Ovary (tissue), 10 donors: ENCODE results near the gene DBI. TPM values are rescaled to one million over a fixed set of nuclear protein-coding genes. Genes with fewer than 3 reads are reported as not detected.

ENCODE experiments used
- DNase-seq, 5 donors: peaks; one replicate each; pipeline ENCODE4 v3.0.0-alpha.2; 2019 to 2020
- H3K27ac ChIP-seq, 2 donors: fragments of 200-600 bp; one replicate each; pipeline versions ENCODE4 v1.5.1 to v1.8.0; 2019 to 2022
- H3K27me3 ChIP-seq: fragments of 200-600 bp; one replicate; pipeline ENCODE4 v1.8.0; 2022
- H3K36me3 ChIP-seq: fragments of 200-600 bp; sonication (generic); one replicate; pipeline ENCODE4 v1.5.1; 2019
- H3K4me1 ChIP-seq: one replicate; pipeline ENCODE4 v1.8.1; 2013; ENCODE audit warnings: mild to moderate bottlenecking, moderate library complexity; ENCODE audit not compliant: insufficient read depth
- H3K4me3 ChIP-seq: fragments of 200-600 bp; sonication (generic); one replicate; pipeline ENCODE4 v1.5.1; 2017
- H3K9me3 ChIP-seq, 2 donors: fragments of 200-600 bp in 1 of 2; sonication (generic) in 1 of 2; one replicate each; pipeline versions ENCODE4 v1.5.1 to v1.8.1; 2013 to 2019; ENCODE audit warnings: mild to moderate bottlenecking in 1 of 2, moderate library complexity in 1 of 2
- EP300 ChIP-seq: sonication (generic); formaldehyde crosslinking; IDR thresholded peaks from one replicate; pipeline ENCODE4 v1.6.1; 2017; ENCODE audit warnings: antibody characterized with exemption
- POLR2A ChIP-seq: fragments of 450-650 bp; IDR thresholded peaks from one replicate; pipeline ENCODE4 v1.6.1; 2017; ENCODE audit warnings: antibody characterized with exemption, mild to moderate bottlenecking, moderate library complexity
- WGBS, 3 donors: extraction: QIAGEN DNeasy Blood & Tissue Kit in 1 of 3; methylation state at CpG; one replicate each; pipeline versions ENCODE4 v1.1.5 to v1.1.7; 2013 to 2017; 5-methylcytosine and 5-hydroxymethylcytosine counted together
- intact Hi-C, 4 donors: fragments of 100-400 bp; cut with DNase I; formaldehyde crosslinking; loops; one replicate each; pipeline versions ENCODE4 v1.11.0 to v1.15.1; 2022 to 2023
- long read RNA-seq, 3 donors: library from polyadenylated mRNA in 2 of 3; unstranded in 2 of 3; transcript quantifications; one replicate each; pipeline ENCODE4 v2.0.0 and lab custom pipeline, GENCODE V29; 2021 to 2026
- polyA plus RNA-seq, 2 donors: library from polyadenylated mRNA; stranded (reverse); fragments of 200-250 nt in 1 of 2; fragments of 350-450 nt in 1 of 2; fragmentation: Illumina TruSeq in 1 of 2; extraction: RNeasy Lipid Tissue Mini Kit (QIAGEN cat#74804) in 1 of 2; gene quantifications; one replicate each; pipeline ENCODE4 v1.2.3, GENCODE V29; 2013 to 2014
- total RNA-seq, 7 donors: library from RNA; depleted of rRNA in 2 of 7; stranded (reverse); fragments of >200 nt in 2 of 7; fragmentation: NEBNext Ultra II Directional in 3 of 7; extraction: Animal tissue kit (Norgen Biotek cat#: 25700) in 3 of 7; gene quantifications; one replicate each; pipeline versions ENCODE4 v1.1.0 to v1.2.4, GENCODE V29; 2016 to 2023
- TF ChIP-seq, protein P1 (sequence below), 3 donors: fragments of 450-650 bp in 2 of 3; fragments of 200-600 bp in 1 of 3; IDR thresholded peaks; one replicate each; pipeline versions ENCODE4 v1.5.1 to v1.8.0; 2016 to 2022; ENCODE audit warnings: antibody characterized with exemption in 3 of 3, mild to moderate bottlenecking in 1 of 3
- donor health status: DM: no; HTN: no; CAD: no; lungs with moderate emphysema.
- donor health status: DM: no; HTN: no; CAD: no.
- donor health status: Bipolar disorder and iron deficiency.
- donor health status: DM: yes; HTN: yes; CAD: no.
- donor health status: DM: no; HTN: no; CAD: no.
- donor health status: DM: yes; HTN: yes; CAD: no.

Gene DBI
- total RNA-seq (10 to 100 TPM; 35.5 to 90.2 (median 49.7) TPM), polyA plus RNA-seq (100 to 1,000 TPM; 111 to 243 TPM)
- long read RNA-seq, donor 1, transcript DBI-202 (4 exons, 637 nt): major isoform, 11 of 12 reads
- long read RNA-seq, donor 1, partial matches to known transcripts: 0 of 12 reads
- long read RNA-seq, donor 1, other reads (novel, unspliced or antisense): 0 of 12 reads
- long read RNA-seq, donor 2, transcript DBI-202 (4 exons, 637 nt): major isoform, 56 of 57 reads
- long read RNA-seq, donor 2, partial matches to known transcripts: 0 of 57 reads
- long read RNA-seq, donor 2, other reads (novel, unspliced or antisense): 0 of 57 reads
- long read RNA-seq, donor 3, transcript DBI-202 (4 exons, 637 nt): major isoform, 41 of 43 reads
- long read RNA-seq, donor 3, partial matches to known transcripts: 0 of 43 reads
- long read RNA-seq, donor 3, other reads (novel, unspliced or antisense): 1 of 43 reads

- intact Hi-C loops: loop anchor here in 1 of 4 donors (10.0 kb wide), 1 partner anchor 648 kb away; the partner anchor contains the start of gene EPB41L5
- Histone ChIP-seq H3K36me3 (no peaks in the 10 kb centered on the region), H3K9me3 (no peaks in the 10 kb centered on the region), H3K27ac (peak within 1 kb of the TSS; percentile 36 to 73), H3K27me3 (no peaks in the 10 kb centered on the region), H3K4me1 (peaks cover 10% of the 10 kb centered on the region), H3K4me3 (peak within 1 kb of the TSS; percentile 76)
- WGBS, 3 donors: 0% methylated on average over 58 to 65 of the region's 65 CpGs
- peak; percentile 61 for TF ChIP-seq EP300
- TF ChIP-seq, protein P1, sequence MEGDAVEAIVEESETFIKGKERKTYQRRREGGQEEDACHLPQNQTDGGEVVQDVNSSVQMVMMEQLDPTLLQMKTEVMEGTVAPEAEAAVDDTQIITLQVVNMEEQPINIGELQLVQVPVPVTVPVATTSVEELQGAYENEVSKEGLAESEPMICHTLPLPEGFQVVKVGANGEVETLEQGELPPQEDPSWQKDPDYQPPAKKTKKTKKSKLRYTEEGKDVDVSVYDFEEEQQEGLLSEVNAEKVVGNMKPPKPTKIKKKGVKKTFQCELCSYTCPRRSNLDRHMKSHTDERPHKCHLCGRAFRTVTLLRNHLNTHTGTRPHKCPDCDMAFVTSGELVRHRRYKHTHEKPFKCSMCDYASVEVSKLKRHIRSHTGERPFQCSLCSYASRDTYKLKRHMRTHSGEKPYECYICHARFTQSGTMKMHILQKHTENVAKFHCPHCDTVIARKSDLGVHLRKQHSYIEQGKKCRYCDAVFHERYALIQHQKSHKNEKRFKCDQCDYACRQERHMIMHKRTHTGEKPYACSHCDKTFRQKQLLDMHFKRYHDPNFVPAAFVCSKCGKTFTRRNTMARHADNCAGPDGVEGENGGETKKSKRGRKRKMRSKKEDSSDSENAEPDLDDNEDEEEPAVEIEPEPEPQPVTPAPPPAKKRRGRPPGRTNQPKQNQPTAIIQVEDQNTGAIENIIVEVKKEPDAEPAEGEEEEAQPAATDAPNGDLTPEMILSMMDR (IDR thresholded peaks at IDR 0.05): no peak
- TF ChIP-seq POLR2A: peak; percentile 60
- peak; percentile 90 to 95 (median 94) for DNase-seq
Observed at GRCh38 chr2:119366649-119367471, at the start of gene DBI, which contains the start of gene C2orf76. Gene DBI (plus strand): TSS chr2:119366977. CDS start chr2:119367052, 75 bp downstream. Gene C2orf76 (minus strand): TSS chr2:119366834. CDS start chr2:119339959, 26,875 bp downstream.

DNA sequence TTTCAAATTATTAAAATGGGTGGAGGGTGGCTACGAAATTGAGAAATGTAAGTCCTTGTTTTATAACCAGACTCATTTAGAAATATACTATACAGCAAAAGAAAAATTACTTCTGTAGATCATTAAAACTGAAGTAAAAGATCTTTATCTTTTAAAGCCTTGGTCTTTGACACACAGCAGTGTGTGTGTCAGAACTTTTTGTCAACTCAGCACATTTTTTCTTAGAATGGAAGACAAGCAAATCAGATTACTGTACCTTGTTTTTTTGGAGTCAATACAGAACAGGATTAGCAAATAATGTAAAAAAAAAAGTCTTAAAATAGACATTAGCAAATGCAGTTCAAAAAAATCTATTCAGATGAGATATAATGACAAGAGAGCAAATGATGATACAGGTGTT lies 49.2 kb upstream of the DBI start:
- TF ChIP-seq, protein P1 (IDR thresholded peaks at IDR 0.05): no peak
- TF ChIP-seq POLR2A: no peak
- TF ChIP-seq EP300: no peak
- Histone ChIP-seq H3K36me3 (no peaks in the 10 kb centered on the region), H3K9me3 (no peaks in the 10 kb centered on the region), H3K27ac (no peak overlapping the region), H3K4me3 (no peak overlapping the region), H3K4me1 (no peaks in the 10 kb centered on the region), H3K27me3 (no peaks in the 10 kb centered on the region)
- intact Hi-C loops: no loop called here
- DNase-seq: no peak
- 96 to 98% (median 96%) methylated on average over 1 of the region's 1 CpG for WGBS, 3 donors

- WGBS, 3 donors: 80 to 89% (median 82%) methylated on average over 7 of the region's 7 CpGs
- intact Hi-C loops: no loop called here
Observed at GRCh38 chr2:119319593-119319992, 47.2 kb upstream of the DBI start.

GRCh38 chr2:119323459-119323858 lies 43.3 kb upstream of the DBI start:
- 83 to 86% (median 85%) methylated on average over 8 of the region's 8 CpGs for WGBS, 3 donors
- no peak for DNase-seq
- Histone ChIP-seq H3K9me3 (no peaks in the 10 kb centered on the region), H3K4me3 (no peak overlapping the region), H3K27me3 (no peaks in the 10 kb centered on the region), H3K4me1 (no peaks in the 10 kb centered on the region), H3K36me3 (no peaks in the 10 kb centered on the region), H3K27ac (no peak overlapping the region)
- intact Hi-C loops: no loop called here
- no peak for TF ChIP-seq POLR2A
- TF ChIP-seq EP300: no peak
- TF ChIP-seq, protein P1 (IDR thresholded peaks at IDR 0.05): no peak

More at GRCh38 chr2:119319593-119319992, 47.2 kb upstream of the DBI start:
- H3K4me1 ChIP-seq: no peaks in the 10 kb centered on the region
- no peaks in the 10 kb centered on the region for H3K9me3 ChIP-seq
- no peak overlapping the region for H3K4me3 ChIP-seq
- H3K27me3 ChIP-seq: no peaks in the 10 kb centered on the region
- H3K27ac ChIP-seq: no peak overlapping the region
- DNase-seq: no peak
- TF ChIP-seq EP300 (no peak), POLR2A (no peak)
- TF ChIP-seq, protein P1 (IDR thresholded peaks at IDR 0.05): no peak
- H3K36me3 ChIP-seq: no peaks in the 10 kb centered on the region
